GM18498 (cell line): Measurements from ENCODE around the gene C4orf50.

ENCODE experiments used
- ATAC-seq: cut with Tn5 transposase; IDR thresholded peaks from one replicate; pipeline ENCODE4 v1.9.1; 2021; ENCODE audit warnings: mild to moderate bottlenecking, moderate library complexity; ENCODE audit not compliant: unreplicated experiment

C4orf50 gene

GRCh38 chr4:5897674-5898073 lies 120.6 kb downstream of the C4orf50 start:
- no peak for ATAC-seq

GRCh38 chr4:5895287-5895686 lies 122.9 kb downstream of the C4orf50 start:
- no peak for ATAC-seq

GRCh38 chr4:5894266-5894665 lies 124.0 kb downstream of the C4orf50 start:
- no peak for ATAC-seq

- ATAC-seq: no peak
These were observed 124.6 kb downstream of the C4orf50 start for GRCh38 chr4:5893591-5893990.

GRCh38 chr4:5893004-5893580 lies 125.1 kb downstream of the C4orf50 start, which contains the start of gene CRMP1:
CRMP1 (minus strand) TSS chr4:5893086; CDS start chr4:5892969, 117 bp downstream.
- no peak for ATAC-seq

- no peak for ATAC-seq
These were observed 125.8 kb downstream of the C4orf50 start for GRCh38 chr4:5892323-5893003.

GRCh38 chr4:5891563-5892322 lies 126.5 kb downstream of the C4orf50 start:
- ATAC-seq: no peak

- ATAC-seq: no peak
These were observed 128.0 kb downstream of the C4orf50 start for GRCh38 chr4:5890063-5890727.

GRCh38 chr4:5889002-5889696 lies 129.1 kb downstream of the C4orf50 start:
- ATAC-seq: no peak

GRCh38 chr4:5888222-5889001 lies 129.8 kb downstream of the C4orf50 start:
- no peak for ATAC-seq

- no peak for ATAC-seq
These were observed 130.6 kb downstream of the C4orf50 start for GRCh38 chr4:5887361-5888221.

- ATAC-seq: no peak
These were observed 131.2 kb downstream of the C4orf50 start for GRCh38 chr4:5887011-5887360.

- no peak for ATAC-seq
These were observed 132.5 kb downstream of the C4orf50 start for GRCh38 chr4:5885733-5886132.

GRCh38 chr4:5884796-5885195 lies 133.4 kb downstream of the C4orf50 start:
- ATAC-seq: no peak

- ATAC-seq: no peak
These were observed 134.3 kb downstream of the C4orf50 start for GRCh38 chr4:5883916-5884315.

GRCh38 chr4:5882947-5883346 lies 135.3 kb downstream of the C4orf50 start:
- ATAC-seq: no peak

- no peak for ATAC-seq
These were observed 136.9 kb downstream of the C4orf50 start for GRCh38 chr4:5881340-5881739.

GRCh38 chr4:5878359-5878758 lies 139.9 kb downstream of the C4orf50 start:
- ATAC-seq: no peak

- ATAC-seq: no peak
These were observed 140.8 kb downstream of the C4orf50 start for GRCh38 chr4:5877392-5877791.
